ENCODE data around the gene NMNAT2.

DNA sequence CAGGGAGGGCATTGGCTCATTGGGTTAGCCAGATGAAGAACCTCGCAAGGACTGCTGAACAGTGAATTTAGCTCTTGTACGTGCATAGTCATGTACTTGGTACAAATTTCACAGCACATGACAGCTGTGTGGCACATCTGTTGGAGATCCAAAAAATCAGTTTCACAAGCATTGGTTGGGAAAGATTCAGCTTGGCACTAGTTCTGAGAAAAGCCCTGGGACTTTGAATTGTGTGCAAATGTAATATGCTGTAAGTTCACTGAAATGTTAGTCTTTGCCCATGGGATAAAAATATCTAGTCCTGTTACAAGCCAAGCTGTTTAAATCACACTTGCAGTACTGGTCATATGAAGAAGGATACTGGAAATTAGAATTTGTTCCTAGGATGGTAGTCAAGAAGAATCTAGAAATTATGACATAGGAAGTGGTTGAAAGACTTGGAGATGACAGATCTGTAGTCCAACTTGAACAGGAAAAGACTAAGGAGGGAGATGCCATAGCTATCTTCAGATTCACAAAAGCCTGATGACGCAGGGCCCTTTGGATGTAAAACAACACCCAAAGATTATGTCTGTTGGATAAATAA lies 212.9 kb downstream of the NMNAT2 start:
- TF ChIP-seq, protein P1, sequence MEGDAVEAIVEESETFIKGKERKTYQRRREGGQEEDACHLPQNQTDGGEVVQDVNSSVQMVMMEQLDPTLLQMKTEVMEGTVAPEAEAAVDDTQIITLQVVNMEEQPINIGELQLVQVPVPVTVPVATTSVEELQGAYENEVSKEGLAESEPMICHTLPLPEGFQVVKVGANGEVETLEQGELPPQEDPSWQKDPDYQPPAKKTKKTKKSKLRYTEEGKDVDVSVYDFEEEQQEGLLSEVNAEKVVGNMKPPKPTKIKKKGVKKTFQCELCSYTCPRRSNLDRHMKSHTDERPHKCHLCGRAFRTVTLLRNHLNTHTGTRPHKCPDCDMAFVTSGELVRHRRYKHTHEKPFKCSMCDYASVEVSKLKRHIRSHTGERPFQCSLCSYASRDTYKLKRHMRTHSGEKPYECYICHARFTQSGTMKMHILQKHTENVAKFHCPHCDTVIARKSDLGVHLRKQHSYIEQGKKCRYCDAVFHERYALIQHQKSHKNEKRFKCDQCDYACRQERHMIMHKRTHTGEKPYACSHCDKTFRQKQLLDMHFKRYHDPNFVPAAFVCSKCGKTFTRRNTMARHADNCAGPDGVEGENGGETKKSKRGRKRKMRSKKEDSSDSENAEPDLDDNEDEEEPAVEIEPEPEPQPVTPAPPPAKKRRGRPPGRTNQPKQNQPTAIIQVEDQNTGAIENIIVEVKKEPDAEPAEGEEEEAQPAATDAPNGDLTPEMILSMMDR (conservative IDR thresholded peaks at IDR 0.05; ENCODE audit: low read length), result no peak
- TF ChIP-seq EZH2phosphoT487 (IDR thresholded peaks at IDR 0.05; ENCODE audit: borderline replicate concordance, low read depth, low read length), result no peak

Measured in OCI-LY7 (cell line).